NOMO-1 (cell line): Measurements from ENCODE around the gene PRKCE.
"Not testable (repeated sequence)": the region's sequence is repeated elsewhere in the genome, so short reads cannot be mapped to it uniquely, and the experiment has no call there.

Experiments
- DNase-seq, 2 experiments: peaks; one replicate each; lab custom pipeline; 2025; ENCODE audit not compliant: unreplicated experiment in 2 of 2; lab: John Stamatoyannopoulos, UW

The PRKCE gene

DNA sequence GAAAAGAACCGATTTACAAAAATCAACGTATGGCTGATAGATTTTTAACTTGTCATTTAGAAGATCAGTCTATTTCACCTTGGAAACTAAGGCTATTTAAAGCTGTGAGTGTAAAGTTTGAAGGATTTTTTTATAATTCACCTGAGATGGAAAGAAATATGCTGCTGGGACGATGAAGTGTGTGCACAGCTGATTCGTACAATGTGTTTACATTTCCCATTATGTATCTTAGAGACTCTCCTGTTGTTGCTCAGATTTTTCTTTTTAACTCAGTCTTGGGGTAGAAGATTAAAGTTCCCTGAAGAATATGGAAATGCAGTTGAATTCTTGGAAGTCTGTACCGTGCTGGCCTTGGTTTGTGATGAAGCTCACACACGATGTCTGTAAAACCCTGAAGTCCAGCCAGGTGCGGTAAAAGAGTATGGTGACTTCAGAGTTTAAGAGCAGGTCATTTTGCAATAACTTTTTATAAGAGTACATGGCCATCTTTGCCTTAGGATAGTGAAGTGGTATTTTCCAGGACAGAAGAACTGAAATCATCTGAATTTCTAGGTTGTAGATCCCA, 250.1 kb downstream of the PRKCE start:
- DNase-seq = no peak

- DNase-seq = no peak
These were observed 250.9 kb downstream of the PRKCE start for GRCh38 chr2:45902380-45902779.

DNA sequence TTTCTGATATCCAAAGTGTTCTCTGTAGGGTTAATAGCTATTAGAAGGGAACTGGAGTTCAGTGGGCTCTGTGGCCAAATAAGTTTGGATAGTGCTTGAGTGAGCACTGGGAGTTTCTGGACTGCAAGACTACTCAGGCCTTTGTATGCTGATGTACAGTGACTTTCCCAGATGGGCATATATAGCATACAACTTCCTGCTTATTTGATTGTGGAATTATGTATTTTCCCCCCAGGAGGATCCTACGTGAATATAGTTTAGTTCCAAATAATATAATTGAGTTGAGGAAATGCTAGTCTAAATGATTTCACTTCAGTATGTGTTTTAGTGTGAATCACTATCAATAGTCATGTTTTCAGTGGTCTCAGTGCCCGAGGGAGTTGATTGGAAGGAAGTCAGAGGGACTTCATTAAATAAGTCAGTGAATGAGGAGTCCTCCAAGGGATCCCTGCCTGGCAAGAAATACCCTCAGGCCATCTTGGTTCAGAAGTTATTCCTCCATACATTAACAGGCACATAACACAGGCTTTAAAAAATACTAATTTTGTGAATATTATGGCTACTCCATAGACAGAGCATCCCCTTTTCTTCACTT, 251.4 kb downstream of the PRKCE start:
- no peak for DNase-seq

- DNase-seq = no peak
These were observed 252.9 kb downstream of the PRKCE start for GRCh38 chr2:45904267-45904945.

DNA sequence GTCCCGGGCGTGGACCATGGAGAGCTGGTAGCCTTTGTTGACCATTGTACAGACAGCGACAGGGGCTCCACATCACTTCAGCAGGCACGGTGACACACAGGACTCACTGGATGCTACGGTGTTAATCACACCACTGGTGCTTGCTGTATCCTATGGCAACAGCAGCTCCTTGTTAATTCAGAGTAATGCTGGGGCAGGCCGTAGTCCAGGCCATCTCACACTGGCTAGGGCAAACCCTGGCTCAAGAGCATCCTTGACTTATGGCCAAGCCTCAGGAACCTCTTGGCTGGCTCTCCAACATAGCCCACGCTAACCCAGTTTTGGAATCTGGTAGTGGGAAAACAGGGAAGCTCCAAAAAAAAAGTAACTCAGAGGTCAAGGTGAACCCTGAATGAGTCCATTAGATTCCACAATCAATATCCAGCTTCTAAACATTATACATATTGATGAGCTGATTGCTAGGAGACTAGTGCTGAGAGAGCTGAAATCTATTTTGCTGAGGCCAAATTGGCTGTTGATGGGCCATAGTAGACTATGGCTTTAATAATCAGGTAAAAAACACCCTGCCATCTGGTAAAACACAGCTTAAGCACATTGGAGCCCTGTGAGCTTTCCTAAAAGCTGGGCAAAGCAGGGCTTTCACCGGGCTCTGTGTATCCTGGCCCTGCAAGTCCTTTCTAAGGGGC, 253.6 kb downstream of the PRKCE start:
- no peak for DNase-seq

DNA sequence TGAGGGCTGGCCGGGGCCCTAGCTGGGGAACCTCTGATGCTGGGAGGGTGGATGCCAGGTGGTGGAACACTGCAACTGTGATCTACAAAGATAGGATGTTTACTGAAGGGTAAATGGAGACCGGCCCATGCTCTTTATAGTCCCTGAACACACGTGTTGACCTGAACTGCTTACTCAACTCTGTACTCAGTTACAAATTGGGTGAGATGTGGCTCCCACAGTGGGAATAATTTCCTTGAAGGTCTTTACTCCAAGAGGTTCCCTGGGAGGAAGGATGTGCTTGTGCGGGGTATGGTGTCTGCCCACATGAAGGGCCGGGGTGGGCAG, 254.1 kb downstream of the PRKCE start:
- DNase-seq = no peak

DNA sequence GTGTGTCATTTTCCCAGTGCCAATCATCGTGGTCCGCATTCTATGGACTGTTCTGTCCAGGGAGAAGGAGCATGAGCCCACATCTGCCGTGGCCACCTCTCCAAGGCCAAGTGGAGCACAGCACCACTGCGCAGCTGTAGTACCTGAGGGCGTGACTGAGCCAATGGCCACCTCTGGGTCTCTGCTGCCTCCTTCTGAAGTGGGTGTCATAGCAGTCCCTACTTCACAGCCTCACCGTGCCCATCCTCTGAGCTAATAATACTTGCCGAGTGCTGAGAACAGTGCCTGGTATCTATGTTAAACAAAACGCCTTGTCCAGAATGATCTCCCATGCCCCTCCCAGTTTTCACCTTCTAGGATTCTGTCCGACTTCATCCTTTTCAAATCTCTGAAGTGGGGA, 256.1 kb downstream of the PRKCE start:
- DNase-seq = no peak

DNA sequence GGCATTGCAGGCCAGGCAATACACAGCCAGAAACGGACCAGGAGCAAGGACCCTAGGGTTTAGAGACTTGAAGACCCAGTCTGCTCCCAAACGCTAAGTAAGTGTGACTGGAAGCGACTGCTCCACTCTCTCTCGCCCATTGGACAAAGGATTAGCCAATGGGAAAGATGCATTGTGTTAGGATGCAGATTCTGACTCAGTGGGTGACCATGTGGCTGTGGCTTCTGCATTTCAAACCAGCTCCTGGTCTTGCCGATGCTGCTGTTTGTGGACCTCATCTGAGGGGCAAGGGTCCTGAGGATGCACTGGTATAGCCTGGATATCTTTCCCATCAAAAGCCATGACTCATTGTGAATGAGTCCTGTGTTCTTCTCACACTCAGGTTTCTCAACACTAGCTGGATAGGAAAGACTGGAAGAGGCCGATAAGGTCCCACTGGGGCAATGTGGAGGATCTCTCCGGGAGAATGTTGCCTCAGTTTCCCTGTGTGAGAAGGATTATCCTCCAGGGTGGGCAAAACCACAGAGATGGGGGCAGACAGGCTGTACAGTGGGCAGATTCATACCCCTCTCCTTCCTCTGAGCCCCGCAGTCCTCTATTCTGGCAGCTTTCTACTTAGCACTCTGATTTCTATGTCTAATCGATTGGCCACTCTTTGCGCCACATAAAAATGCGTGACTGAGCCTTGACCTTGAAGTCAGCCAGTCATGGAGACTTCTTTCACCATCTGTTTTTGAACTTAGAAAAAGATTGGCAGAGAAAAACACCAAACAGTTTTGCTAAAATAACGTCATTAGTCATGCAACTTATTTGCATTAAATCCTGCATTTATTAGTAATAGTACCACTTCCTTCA, 257.1 kb downstream of the PRKCE start:
- DNase-seq = no peak

- no peak for DNase-seq
These were observed 257.7 kb downstream of the PRKCE start for GRCh38 chr2:45909171-45909565.

DNA sequence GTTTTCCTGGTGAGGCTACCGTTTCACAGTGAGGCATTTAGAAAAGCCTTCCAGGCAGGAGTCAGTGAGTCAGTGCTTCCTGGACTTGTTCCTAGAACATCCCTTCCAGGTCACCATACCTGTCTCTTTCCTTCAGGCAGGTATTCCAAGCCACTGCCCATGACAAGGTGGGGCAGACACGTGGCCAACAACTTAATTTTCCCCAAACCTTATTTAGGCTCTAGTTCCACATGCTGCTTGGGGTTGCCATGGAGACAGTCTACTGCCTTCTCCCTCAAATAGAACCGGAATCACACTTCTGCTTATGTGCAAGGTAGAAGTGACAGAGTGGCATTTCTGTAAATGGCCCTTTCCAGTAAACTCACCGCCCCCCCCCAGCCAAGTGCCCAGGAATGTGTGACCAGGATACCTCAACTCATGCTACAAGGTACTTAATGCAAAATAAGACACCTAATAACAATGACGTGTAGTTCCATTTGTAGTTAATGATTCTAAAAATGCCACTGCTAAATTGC, 258.3 kb downstream of the PRKCE start:
- peak; percentile 62 to 71 for DNase-seq

DNA sequence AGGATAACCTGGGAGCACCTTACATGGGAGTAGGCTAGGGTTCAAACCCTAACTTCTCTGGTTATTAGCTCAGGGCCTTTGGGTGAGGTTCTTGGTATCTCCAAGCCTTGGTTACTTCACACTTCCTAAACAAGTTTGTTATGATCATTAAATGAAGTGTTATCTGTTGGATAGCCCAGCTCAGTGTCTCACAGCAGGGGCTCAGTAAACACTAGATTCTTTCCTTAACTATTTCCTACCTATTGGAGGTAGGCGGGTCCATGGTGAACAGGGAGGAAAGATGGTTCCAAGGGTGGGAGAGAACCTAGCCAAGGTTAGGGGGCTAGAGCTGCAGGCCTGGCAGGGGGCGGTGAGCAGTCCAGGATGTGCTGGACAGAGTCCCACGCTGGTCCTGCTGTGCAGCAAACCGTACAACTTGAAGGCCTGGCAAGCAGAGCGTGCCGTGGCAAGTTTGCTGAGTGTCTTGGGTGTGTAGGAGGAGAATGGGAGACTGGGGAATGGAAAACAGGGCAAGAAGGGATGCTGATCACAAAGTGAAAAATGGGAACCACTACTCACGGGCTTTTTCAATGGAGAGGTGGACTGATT, 259.1 kb downstream of the PRKCE start:
- no peak for DNase-seq

DNA sequence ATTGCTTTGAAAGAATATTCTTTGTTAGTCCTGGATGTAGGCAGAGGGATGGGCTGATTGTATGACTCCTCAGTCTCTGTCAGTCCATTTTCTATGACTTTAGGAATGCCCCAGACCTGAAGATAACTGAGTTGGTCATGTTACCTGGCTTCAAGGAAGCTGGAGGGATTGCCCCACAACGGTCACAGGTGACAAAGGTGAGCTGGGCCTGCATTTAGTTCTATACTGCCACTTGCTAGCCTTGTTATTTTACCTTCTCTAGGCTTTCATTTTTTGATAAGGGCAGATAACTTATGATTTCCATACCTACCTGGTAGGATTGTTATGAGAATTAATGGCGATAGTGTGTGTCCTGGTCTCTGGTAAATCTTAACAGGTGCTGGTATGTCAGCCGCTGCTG, 260.1 kb downstream of the PRKCE start:
- no peak for DNase-seq

- no peak for DNase-seq
These were observed 260.6 kb downstream of the PRKCE start for GRCh38 chr2:45912109-45912508.

GRCh38 chr2:45913539-45913938, 262.1 kb downstream of the PRKCE start:
- no peak for DNase-seq

GRCh38 chr2:45915523-45915922, 264.0 kb downstream of the PRKCE start:
- no peak for DNase-seq

GRCh38 chr2:45917561-45918176, 266.2 kb downstream of the PRKCE start:
- not testable (repeated sequence) for DNase-seq

GRCh38 chr2:45918463-45919159, 267.1 kb downstream of the PRKCE start:
- no peak for DNase-seq

- no peak for DNase-seq
These were observed 267.7 kb downstream of the PRKCE start for GRCh38 chr2:45919160-45919650.

- DNase-seq = no peak
These were observed 268.2 kb downstream of the PRKCE start for GRCh38 chr2:45919711-45920111.
